Ascending aorta (tissue), 2 donors: ENCODE measurements around the gene PLCD3. TPM values are rescaled to one million over a fixed set of nuclear protein-coding genes. Genes with fewer than 3 reads are reported as not detected.
A peak's percentile ranks its signal among the peaks of the same experiment; 100 is the strongest.

ENCODE experiments used
- DNase-seq, 2 donors: peaks; one replicate each; pipeline ENCODE4 v3.0.0-alpha.2; 2019; ENCODE audit warnings: low spot score in 2 of 2
- H3K27ac ChIP-seq, 2 donors: fragments of 200-600 bp; sonication (generic); one replicate each; pipeline ENCODE4 v1.5.1; 2016 to 2017; ENCODE audit warnings: mild to moderate bottlenecking in 1 of 2
- H3K27me3 ChIP-seq: fragments of 200-600 bp; sonication (generic); one replicate; pipeline ENCODE4 v1.5.1; 2017
- H3K36me3 ChIP-seq, 2 donors: fragments of 200-600 bp; sonication (generic); one replicate each; pipeline ENCODE4 v1.5.1; 2016
- H3K4me1 ChIP-seq, 2 donors: fragments of 200-600 bp; sonication (generic); one replicate each; pipeline ENCODE4 v1.5.1; 2016 to 2017; ENCODE audit warnings: mild to moderate bottlenecking in 1 of 2
- H3K4me3 ChIP-seq, 2 donors: fragments of 200-600 bp; sonication (generic); one replicate each; pipeline ENCODE4 v1.5.1; 2016 to 2017; ENCODE audit warnings: mild to moderate bottlenecking in 1 of 2
- H3K9me3 ChIP-seq, 2 donors: fragments of 200-600 bp; sonication (generic); one replicate each; pipeline ENCODE4 v1.5.1; 2016
- intact Hi-C: fragments of 100-400 bp; cut with DNase I; formaldehyde crosslinking; loops from one replicate; pipeline ENCODE4 v1.15.1; 2023
- total RNA-seq: library from RNA; depleted of rRNA; stranded (reverse); fragments of >200 nt; gene quantifications from one replicate; pipeline ENCODE4 v1.1.0, GENCODE V29; 2016
- TF ChIP-seq, protein P1 (sequence below), 3 experiments: fragments of 200-600 bp in 2 of 3; fragments of 450-650 bp in 1 of 3; sonication (generic) in 2 of 3; IDR thresholded peaks; one replicate each; pipeline ENCODE4 v1.5.1; 2016 to 2019; ENCODE audit warnings: antibody characterized with exemption in 3 of 3, mild to moderate bottlenecking in 1 of 3, moderate library complexity in 1 of 3

Gene PLCD3
- total RNA-seq, 1 donor from 2014 or later, result 65.5 TPM

DNA sequence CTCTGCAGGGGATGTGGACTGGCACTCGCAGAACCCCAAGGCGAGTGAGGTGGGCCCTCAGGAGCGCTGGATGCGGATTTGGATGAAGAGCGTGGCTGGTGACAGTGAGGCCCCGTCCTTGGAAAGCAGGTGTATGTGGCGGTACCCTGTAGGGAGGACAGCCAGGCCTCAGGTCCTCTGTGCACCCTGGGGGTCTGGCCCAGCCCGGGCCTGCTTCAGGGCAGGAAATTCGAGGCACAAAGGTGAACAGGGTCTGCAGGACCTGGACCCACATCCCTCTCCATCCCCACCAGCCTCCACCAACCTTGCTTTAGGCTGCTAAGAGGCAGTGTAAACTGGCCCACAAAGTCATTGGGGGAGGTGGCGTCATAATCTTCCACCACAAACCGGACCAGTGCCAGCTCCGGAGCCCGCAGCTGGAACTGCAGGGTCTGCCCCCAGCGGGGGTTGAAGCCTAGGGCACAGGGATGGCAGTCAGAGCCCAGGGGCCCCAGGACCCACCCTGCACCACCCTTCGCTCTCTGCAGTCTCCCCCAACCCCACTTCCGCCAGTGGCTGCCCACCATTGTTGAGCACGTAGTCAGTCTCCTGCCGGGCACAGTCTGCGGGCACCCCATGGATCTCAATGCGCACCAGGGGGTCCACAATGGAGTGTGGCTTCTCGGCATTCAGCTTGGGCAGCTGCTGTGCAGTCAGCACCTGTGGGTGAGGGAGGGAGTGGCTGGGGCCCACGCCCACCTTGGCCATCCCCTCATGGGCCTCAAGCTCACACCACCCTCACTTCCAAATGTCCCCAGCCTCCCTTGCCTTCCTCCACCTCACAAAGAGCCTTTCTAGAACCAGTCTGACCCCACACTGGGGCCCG lies 19.5 kb downstream of the PLCD3 start:
- TF ChIP-seq, protein P1, sequence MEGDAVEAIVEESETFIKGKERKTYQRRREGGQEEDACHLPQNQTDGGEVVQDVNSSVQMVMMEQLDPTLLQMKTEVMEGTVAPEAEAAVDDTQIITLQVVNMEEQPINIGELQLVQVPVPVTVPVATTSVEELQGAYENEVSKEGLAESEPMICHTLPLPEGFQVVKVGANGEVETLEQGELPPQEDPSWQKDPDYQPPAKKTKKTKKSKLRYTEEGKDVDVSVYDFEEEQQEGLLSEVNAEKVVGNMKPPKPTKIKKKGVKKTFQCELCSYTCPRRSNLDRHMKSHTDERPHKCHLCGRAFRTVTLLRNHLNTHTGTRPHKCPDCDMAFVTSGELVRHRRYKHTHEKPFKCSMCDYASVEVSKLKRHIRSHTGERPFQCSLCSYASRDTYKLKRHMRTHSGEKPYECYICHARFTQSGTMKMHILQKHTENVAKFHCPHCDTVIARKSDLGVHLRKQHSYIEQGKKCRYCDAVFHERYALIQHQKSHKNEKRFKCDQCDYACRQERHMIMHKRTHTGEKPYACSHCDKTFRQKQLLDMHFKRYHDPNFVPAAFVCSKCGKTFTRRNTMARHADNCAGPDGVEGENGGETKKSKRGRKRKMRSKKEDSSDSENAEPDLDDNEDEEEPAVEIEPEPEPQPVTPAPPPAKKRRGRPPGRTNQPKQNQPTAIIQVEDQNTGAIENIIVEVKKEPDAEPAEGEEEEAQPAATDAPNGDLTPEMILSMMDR (IDR thresholded peaks at IDR 0.05), result no peak
- H3K4me1 ChIP-seq, result peaks cover 8 to 26% of the 10 kb centered on the region in 2 donors
- H3K9me3 ChIP-seq, result no peaks in the 10 kb centered on the region
- no peaks in the 10 kb centered on the region for H3K27me3 ChIP-seq
- peaks cover 52 to 65% of the 10 kb centered on the region in 2 donors for H3K36me3 ChIP-seq
- intact Hi-C loops, result no loop called here
- DNase-seq, result no peak
- H3K27ac ChIP-seq, result peak overlapping the region; percentile 81
- H3K4me3 ChIP-seq, result no peak overlapping the region

DNA sequence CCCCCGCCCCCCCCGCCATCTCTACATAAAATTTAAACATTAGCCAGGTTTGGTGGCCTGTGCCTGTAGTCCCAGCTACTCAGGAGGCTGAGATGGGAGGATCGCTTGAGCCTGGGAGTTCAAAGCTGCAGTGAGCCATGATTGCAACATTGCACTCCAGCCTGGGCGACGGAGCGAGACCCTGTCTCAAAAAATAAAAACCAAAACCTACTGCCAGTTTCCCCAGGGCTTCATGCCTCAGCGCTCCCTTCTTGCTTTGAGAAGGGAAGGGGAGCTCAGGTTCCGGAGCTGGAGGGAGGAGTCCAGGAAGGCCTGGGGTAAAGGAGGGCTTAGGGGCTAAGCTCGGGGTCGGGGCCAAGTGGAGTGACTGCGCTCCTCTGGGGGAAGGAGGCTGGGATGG lies 20.5 kb downstream of the PLCD3 start:
- H3K9me3 ChIP-seq, result no peaks in the 10 kb centered on the region
- intact Hi-C loops, result no loop called here
- no peak for DNase-seq
- H3K36me3 ChIP-seq, result peaks cover 47 to 65% of the 10 kb centered on the region in 2 donors
- peak overlapping the region; percentile 81 for H3K27ac ChIP-seq
- H3K4me3 ChIP-seq, result no peak overlapping the region
- TF ChIP-seq, protein P1 (IDR thresholded peaks at IDR 0.05), result no peak
- H3K27me3 ChIP-seq, result no peaks in the 10 kb centered on the region
- H3K4me1 ChIP-seq, result peaks cover 14 to 31% of the 10 kb centered on the region in 2 donors

DNA sequence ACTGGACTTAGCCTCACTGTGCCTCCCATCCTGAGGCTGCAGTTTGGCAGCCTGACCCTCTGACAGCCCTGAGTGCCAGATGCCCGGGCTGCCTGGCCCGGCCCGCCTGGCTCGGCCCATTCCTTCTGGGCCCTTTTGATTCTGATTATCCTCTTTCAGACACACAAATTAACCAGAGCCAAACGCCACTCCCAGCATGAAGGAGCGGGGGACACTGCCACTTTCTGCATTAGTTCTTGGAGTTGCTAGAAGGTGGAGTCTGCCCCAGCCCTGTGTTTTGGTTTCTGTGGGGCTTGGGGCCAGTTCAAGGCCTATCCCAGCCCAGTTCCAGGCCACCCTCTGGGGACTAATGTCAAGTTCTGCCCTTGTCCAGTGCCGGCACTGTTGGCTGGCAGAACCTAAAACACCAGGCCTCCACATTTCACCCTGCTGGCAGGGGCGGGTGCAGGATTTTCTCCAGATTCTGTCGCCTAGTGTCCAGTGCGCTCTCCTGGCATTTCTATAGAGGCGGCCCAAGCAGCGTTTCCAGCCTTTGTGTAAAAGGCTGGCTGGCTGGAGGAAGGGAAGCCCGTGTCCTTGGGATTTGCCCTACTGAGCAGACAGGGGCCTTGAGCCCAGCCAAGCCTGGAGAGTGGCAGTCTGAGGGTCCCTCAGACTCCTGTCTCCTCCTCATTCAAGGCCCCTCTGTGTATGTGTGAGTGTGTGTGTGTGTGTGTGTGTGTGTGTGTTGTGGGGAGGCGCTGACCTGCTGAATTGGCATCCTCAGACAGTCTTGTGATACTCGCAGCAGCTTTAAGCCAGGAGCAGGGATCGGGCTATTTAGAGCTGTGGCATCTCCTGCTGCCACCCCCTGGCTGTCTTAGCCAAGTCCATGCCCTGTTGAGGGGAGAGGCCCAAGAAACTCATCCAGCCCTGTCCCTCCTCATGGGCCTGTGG lies 21.4 kb downstream of the PLCD3 start:
- H3K4me1 ChIP-seq, result peaks cover 14 to 35% of the 10 kb centered on the region in 2 donors
- no peaks in the 10 kb centered on the region for H3K9me3 ChIP-seq
- TF ChIP-seq, protein P1 (IDR thresholded peaks at IDR 0.05), result peak in 1 of 3 experiments; percentile 4
- intact Hi-C loops, result loop anchor here (1.0 kb wide), 1 partner anchor 17 kb away; no protein-coding TSS in a partner anchor
- peaks cover 45 to 66% of the 10 kb centered on the region in 2 donors for H3K36me3 ChIP-seq
- H3K4me3 ChIP-seq, result no peak overlapping the region
- DNase-seq, result no peak
- peak overlapping the region; percentile 81 for H3K27ac ChIP-seq
- no peaks in the 10 kb centered on the region for H3K27me3 ChIP-seq

DNA sequence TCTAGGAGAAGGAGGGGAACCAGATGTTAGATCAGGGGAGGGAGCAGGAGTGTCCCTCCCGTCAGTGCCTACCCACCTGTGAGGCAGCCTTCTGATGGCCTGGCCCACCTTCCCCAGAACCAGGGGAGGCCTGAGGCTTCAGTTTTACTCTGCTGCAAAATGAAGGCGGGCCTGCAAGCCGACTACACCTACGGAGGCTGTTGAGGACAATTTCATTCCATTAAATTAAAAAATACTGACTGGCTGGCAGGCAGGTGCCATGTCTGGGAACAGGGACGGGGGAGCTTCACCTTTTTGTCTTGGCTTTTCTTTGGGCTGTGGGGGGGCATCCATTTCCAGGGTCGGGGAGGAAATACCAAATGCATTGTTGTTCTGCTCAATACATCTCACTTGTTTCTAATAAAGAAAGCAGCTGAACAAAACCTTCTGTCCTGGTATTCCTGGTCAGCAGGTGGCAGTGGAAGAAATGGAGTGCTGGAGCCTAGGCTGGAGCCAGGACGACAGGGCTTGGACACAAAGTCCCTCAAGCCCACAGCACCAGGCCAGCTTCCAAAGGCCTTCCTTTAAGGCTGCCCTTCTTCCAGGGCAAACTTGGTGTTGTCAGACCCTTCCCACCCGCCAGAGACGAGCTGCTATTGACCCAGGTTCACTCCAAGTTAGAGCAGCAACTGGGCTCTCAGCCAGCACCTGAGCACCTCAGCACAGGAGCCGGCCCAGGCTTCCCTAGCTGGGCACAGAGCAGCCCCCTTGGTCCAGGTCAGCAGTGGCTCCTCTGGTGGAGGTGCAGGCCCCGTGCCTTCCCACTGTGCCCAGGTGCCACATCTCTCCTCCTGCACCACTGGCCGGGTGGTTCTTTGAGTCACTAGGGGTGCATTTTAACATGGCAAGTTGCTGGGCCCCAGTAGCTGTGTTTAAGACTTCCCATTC lies 23.5 kb downstream of the PLCD3 start:
- H3K4me1 ChIP-seq, result peaks cover 14 to 35% of the 10 kb centered on the region in 2 donors
- TF ChIP-seq, protein P1 (IDR thresholded peaks at IDR 0.05), result no peak
- no peak for DNase-seq
- intact Hi-C loops, result no loop called here
- peak overlapping the region; percentile 81 for H3K27ac ChIP-seq
- peaks cover 57 to 68% of the 10 kb centered on the region in 2 donors for H3K36me3 ChIP-seq
- H3K27me3 ChIP-seq, result no peaks in the 10 kb centered on the region
- H3K9me3 ChIP-seq, result no peaks in the 10 kb centered on the region
- no peak overlapping the region for H3K4me3 ChIP-seq

DNA sequence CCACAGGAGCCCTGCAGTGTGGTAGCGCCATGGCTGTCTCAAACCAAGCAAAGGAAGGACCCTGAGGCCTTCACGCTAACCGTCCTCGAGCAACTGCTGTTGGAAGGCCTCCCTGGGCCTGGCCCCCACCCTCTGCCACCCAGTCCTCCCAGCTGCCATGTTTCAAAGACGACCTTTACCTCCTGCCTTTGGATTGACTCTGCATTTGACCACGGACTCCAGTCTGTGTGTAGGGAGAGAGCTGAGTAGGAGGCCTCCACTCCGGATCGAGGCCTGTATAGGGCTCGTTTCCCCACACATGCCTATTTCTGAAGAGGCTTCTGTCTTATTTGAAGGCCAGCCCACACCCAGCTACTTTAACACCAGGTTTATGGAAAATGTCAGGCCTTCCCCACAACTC lies 24.3 kb downstream of the PLCD3 start:
- TF ChIP-seq, protein P1 (IDR thresholded peaks at IDR 0.05), result no peak
- no peaks in the 10 kb centered on the region for H3K27me3 ChIP-seq
- no peak for DNase-seq
- peaks cover 14 to 35% of the 10 kb centered on the region in 2 donors for H3K4me1 ChIP-seq
- intact Hi-C loops, result no loop called here
- no peaks in the 10 kb centered on the region for H3K9me3 ChIP-seq
- peaks cover 58 to 68% of the 10 kb centered on the region in 2 donors for H3K36me3 ChIP-seq
- H3K27ac ChIP-seq, result peak overlapping the region in 1 of 2 donors; percentile 81
- H3K4me3 ChIP-seq, result no peak overlapping the region
